GM21447 (cell line): ENCODE data around the gene PZP.
"Not testable (repeated sequence)": the region's sequence is repeated elsewhere in the genome, so short reads cannot be mapped to it uniquely, and the experiment has no call there.

Experiments
- ATAC-seq: cut with Tn5 transposase; IDR thresholded peaks from one replicate; pipeline ENCODE4 v1.9.1; 2021; ENCODE audit not compliant: unreplicated experiment

Gene PZP

DNA sequence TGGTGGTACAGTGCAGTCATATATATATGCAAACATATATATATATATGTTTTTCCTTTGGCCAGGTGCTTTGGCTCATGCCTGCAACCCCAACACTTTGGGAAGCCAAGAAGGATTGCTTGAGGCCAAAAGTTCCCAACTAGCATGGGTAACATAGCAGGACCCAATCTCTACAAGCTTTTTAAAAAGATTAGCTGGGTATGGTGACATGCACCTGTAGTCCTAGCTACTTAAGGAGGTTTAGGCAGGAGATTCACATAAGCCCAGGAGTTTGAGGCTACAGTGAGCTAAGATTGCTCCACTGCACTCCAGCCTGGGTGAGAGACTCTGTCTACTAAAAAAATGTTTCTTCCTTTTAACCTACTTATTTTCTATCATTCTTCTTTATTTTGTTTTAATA is 10.2 kb downstream of the PZP start:
- no peak for ATAC-seq

- ATAC-seq: no peak
Observed at GRCh38 chr12:9184276-9184675, 23.9 kb downstream of the PZP start.

DNA sequence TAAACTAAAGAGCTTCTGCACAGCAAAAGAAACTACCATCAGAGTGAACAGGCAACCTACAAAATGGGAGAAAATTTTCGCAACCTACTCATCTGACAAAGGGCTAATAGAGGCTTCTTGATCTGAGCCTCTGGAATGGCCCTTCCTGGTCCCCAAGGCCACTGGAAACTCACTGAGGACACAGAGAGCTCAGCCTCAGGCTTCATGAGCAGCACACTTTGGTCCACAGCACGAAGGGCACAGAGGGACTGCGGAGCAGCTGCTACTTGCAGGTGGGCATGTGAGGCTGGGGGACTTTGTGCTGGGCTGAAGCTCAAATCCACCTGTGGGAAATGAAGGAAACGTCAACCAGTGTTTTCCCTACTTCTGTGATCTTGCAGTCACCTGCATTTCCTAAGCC is 27.4 kb downstream of the PZP start:
- ATAC-seq: no peak

GRCh38 chr12:9179781-9180180 is 28.4 kb downstream of the PZP start:
- ATAC-seq: no peak

GRCh38 chr12:9169979-9170634 is 38.1 kb downstream of the PZP start:
- ATAC-seq: no peak

DNA sequence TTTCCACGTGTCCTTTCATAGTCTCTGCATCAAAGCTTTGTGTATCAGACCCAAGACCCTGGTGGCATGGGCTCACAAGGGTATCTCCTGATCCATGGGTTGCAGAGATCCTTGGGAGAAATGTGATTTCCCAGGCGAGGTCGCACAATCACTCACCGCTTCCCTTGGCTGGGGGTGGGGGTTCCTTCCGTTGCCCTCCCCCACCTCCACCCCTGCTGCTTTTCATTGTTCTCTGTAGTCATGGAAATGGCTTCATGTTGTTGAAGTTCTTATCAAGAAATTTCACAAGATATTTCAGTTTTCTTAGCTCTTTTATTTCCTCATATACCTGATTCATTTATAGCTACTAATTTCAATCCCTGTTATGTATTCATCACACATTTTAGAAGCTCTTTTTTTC is 40.9 kb downstream of the PZP start:
- not testable (repeated sequence) for ATAC-seq

DNA sequence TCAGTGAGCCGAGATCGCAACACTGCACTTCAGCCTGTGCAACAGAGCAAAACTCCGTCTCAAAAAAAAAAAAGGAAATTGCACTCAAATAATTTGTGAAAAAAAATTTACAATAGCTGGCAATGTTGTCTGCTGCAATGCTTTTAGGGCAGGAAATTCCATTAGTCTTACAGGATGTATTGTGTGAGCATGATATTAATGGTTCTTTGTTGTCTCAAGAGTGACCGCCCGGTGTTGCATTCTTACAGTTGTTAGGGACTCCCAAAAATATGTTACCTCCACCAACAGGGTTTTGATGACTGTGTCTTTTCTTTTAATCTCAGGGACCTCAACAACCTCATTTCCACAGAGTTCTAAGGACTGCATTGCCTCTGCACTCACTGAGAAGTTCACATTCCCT is 44.8 kb downstream of the PZP start:
- ATAC-seq: no peak

- no peak for ATAC-seq
Observed at GRCh38 chr12:9156119-9156518, 52.1 kb downstream of the PZP start.

GRCh38 chr12:9149372-9149771 is 58.8 kb downstream of the PZP start:
- ATAC-seq: no peak

GRCh38 chr12:9148926-9149325 is 59.3 kb downstream of the PZP start:
- ATAC-seq: no peak

DNA sequence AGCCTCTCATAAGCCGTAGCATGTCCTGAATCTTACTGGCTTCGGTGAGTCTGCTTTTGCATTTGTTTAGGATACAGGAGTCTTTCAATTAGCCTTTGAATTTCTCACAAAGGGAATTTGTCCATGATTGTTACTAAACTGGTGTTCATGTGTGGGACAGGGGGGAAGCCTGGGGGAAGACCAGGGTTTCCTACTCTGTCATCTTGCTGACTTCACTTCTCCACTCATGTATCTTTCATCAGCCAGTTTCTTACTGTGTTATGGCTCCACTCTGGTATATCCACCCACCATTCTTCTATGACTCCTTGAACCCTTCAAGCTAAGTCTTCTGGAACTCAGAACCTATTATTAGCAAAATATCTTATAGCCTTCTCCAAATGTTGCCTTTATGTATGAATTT is 60.7 kb downstream of the PZP start:
- no peak for ATAC-seq

GRCh38 chr12:9144730-9145106 is 63.5 kb downstream of the PZP start:
- ATAC-seq: no peak

DNA sequence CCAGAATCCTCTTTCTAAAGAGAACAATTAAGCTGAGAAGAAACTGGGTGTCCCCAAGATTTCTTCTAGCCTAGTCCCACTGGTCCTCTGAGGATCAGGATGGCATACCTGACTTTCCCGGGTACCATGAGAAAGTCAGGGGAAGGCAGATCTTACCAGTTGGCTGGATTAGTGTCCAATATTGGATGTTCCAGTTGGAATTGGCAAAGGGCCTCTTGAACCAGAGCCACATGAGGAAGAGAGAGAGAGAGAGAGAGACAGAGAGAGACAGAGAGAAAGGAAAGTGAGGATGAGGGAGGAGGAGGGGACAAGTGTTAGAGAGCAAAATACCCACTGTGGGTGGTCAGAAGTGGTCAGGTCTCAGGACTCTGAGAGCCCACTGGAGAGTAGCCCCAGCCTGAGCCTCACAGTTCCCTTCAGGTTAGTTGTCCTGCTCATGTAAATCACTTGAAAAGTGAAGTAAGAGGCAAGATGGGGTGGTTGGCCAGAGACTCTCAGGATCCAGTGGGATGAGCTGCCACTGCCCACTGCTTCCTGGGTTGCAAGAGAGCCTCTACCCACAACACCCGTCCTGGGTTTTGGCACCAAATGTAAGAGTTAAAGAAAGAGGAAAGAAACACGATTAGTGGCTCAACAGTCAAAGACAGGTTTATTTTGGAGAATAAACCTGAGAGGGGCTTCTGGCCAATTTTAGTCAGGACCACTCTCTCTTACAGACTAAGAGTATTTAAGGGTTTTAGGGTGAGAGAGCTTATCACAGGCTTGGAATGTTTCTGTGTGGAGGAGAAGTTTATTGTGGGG is 64.1 kb downstream of the PZP start:
- no peak for ATAC-seq

DNA sequence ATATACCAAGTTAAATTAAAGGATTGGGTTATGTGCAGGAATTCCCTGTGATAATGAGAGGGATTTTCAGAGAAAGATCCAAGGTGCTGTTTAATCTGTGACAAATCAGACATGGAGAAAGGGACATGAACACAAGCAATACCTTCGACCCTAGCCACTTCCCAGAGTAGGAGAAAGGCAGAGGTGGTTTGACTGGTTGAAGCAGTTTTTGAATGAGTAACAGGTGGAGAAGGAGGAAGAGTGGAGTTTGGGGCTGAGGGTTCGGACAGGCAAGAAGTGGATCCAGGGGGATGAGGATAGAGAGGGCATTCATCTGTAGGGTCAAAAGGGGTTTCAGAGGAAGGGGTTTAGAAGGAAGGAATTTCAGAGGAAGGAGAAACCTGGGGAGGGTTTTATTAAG is 65.1 kb downstream of the PZP start:
- no peak for ATAC-seq

- ATAC-seq: not testable (repeated sequence)
Observed at GRCh38 chr12:9139588-9140290, 68.5 kb downstream of the PZP start.

- ATAC-seq: no peak
Observed at GRCh38 chr12:9135903-9136310, 72.3 kb downstream of the PZP start.

DNA sequence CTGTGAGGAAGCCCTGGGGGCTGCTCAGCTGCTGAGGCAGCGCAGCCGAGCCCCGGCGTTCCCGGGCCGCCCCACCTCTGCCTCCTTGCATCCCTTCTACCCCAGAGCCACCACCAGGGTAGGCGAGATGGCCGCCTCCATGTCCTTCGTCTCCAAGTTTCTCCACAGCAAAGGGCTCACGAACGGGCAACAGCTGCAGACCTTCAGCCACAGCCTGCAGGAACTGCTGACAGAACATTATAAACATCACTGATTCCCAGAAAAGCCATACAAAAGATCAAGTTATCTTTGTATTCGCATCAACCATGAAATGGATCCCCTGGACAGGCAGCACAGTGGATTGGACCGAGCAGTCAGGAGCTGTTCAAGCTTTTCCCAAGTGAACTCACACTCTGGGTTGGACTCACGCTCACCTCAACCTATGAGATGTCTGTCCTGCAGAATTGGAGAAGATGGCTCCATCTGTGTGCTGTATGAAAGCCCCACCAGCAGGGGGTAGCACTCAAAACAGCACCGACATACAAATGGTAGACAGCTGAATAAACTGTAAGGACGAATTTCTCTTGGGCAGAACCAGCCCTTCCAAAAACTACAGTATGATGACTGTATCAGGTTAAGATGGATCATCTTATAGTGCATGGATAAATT is 73.1 kb downstream of the PZP start:
- no peak for ATAC-seq

DNA sequence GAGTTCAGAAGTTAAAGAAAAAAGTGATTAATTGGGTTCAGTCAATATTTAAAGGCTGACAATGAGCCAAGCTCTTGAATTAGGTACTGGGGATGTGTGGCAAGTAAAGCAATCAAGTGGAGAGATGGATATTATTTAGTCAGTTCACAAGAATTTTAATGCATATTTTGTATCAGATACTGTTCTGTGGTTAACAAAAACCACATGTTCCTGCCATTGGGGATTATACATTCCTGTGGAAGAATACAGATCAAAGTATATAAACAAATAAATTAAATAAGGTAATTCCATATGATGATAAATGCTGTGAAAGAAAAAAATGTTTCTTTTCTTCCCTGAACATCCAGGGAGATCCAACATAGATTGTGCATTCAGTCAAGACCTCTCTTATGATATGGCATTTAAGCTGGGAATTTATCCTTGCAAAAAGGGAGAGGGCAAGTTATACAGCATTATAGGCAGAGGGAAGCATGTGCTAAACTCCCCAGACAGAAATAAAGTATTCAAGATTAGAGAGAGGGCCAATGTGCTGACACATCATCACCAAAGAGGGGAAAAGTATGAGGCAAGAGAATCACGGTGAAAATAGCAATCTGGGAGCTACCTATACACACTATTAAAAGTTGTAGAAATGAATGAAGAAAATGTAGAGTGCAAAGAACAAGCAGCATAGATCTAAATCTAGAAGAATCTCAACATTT is 74.8 kb downstream of the PZP start:
- no peak for ATAC-seq

DNA sequence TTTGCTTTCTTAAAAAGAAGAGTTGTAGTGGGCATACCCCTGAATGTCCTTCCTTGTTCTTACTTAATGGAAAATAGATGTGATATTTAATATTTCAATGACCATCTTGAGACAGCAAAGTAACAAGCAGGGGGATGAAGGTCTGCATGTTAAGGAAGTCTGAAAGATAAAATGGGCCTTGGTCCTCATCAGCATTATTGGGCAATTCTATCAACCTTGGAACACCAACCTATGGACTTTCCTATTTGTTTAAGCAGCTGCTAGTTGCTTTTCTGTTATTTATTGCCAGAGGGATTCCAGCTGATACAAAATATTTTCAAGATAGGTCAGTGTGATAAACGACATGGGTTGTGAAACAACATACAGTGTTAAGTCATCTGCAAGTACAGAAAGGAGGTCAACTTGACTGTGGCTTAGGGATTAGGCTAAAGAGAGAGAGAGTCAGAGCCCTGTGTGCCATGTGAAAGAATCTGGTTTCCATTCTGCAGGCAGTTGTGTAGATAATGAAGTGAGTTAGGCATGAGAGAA is 76.1 kb downstream of the PZP start:
- no peak for ATAC-seq

DNA sequence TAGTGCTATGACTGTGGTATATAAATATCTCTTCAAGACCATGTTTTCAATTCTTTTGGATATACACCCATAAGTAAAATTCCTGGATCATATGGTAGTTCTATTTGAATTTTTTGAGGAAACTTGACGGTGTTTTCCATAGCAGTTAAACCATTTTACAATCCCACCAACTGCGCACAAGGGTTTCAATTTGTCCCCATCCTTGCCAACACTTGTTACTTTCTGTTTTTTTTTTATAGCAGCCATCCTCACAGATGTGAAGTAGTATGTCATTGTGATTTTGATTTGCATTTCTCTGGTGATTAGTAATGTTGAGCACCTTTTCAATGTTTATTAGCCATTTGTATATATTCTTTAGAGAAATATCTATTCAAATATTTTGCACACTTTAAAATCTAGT is 78.0 kb downstream of the PZP start:
- ATAC-seq: no peak
